Measurements from ENCODE around the gene NECTIN4. TPM values are rescaled to one million over a fixed set of nuclear protein-coding genes. Genes with fewer than 3 reads are reported as not detected.
A peak's percentile ranks its signal among the peaks of the same experiment; 100 is the strongest.

Gene NECTIN4
- total and polyA plus RNA-seq, 2 of the 13 experiments (the other 11 are each of a cell fraction or from before 2014, with no cell fraction given): 5.9 to 12.4 TPM

- no peak; the same call in 1 of the 2 replicates for TF ChIP-seq ZHX2 (IDR thresholded peaks at IDR 0.05; ENCODE audit: low read depth)
- TF ChIP-seq ZHX2 (CRISPR knock-in tag; IDR thresholded peaks at IDR 0.05; ENCODE audit: borderline replicate concordance): no peak
- TF ChIP-seq ZNF160 (CRISPR knock-in tag; IDR thresholded peaks at IDR 0.05): no peak
- TF ChIP-seq ERF (CRISPR knock-in tag; IDR thresholded peaks at IDR 0.05): peak; percentile 58; the same call in 1 of the 2 replicates
- TF ChIP-seq HCFC1 (IDR thresholded peaks at IDR 0.05; ENCODE audit: low read depth, low read length): 0 out of 2 replicates have a peak, but pooled peaks have one; percentile 6
- no peak for TF ChIP-seq HNRNPLL (IDR thresholded peaks at IDR 0.05; ENCODE audit: low read depth, low read length, poor library complexity, severe bottlenecking)
- TF ChIP-seq ZC3H13 (CRISPR knock-in tag; IDR thresholded peaks at IDR 0.05): 0 out of 2 replicates have a peak, but pooled peaks have one; percentile 38
- TF ChIP-seq ZFP82 (CRISPR knock-in tag; IDR thresholded peaks at IDR 0.05; ENCODE audit: borderline replicate concordance): 0 out of 2 replicates have a peak, but pooled peaks have one; percentile 50
- TF ChIP-seq ZNF432 (CRISPR knock-in tag; IDR thresholded peaks at IDR 0.05; ENCODE audit: borderline replicate concordance): no peak
- TF ChIP-seq ZBTB20 (CRISPR knock-in tag; IDR thresholded peaks at IDR 0.05; ENCODE audit: borderline replicate concordance, low read depth): peak; percentile 23; the same call in 1 of the 2 replicates
- peak; percentile 80; the same call in 1 of the 2 replicates for TF ChIP-seq E2F2 (CRISPR knock-in tag; IDR thresholded peaks at IDR 0.05; ENCODE audit: borderline replicate concordance)
- no peak; the same call in 1 of the 2 replicates for TF ChIP-seq ZNF777 (CRISPR knock-in tag; IDR thresholded peaks at IDR 0.05)
- peak; percentile 21; the same call in 1 of the 2 replicates for TF ChIP-seq HDAC2 (CRISPR knock-in tag; IDR thresholded peaks at IDR 0.05)
- peak; percentile 99 for TF ChIP-seq ZEB1 (IDR thresholded peaks at IDR 0.05; ENCODE audit: insufficient replicate concordance, low read depth)
- TF ChIP-seq CREM (IDR thresholded peaks at IDR 0.05): peak; percentile 72; the same call in 1 of the 2 replicates
- TF ChIP-seq CREM (CRISPR knock-in tag; IDR thresholded peaks at IDR 0.05): no peak
- TF ChIP-seq ZNF383 (CRISPR knock-in tag; IDR thresholded peaks at IDR 0.05; ENCODE audit: borderline replicate concordance): no peak
- peak; percentile 26; the same call in 1 of the 2 replicates for TF ChIP-seq IKZF5 (CRISPR knock-in tag; IDR thresholded peaks at IDR 0.05)
- TF ChIP-seq MZF1 (CRISPR knock-in tag; IDR thresholded peaks at IDR 0.05; ENCODE audit: borderline replicate concordance): no peak
- TF ChIP-seq ZNF24 (IDR thresholded peaks at IDR 0.05): no peak
These were observed 68.0 kb downstream of the NECTIN4 start (continued) for GRCh38 chr1:161021165-161021969.

Measured in HepG2 (cell line).